T-cell (primary cell): ENCODE data around the gene ZNF507. TPM values are rescaled to one million over a fixed set of nuclear protein-coding genes. Genes with fewer than 3 reads are reported as not detected.

Source experiments
- ATAC-seq, 4 experiments: fragments of 200-7000 bp in 3 of 4; fragments of 150-1000 bp in 1 of 4; cut with Tn5 transposase; replicated peaks in 1 of 4; 1 replicate in 3 of 4; 2 replicates in 1 of 4; pipeline ENCODE4 v1.10.0; 2021; ENCODE audit warnings: moderate library complexity in 3 of 4, mild to moderate bottlenecking in 2 of 4, moderate number of reproducible peaks in 1 of 4
- CTCF ChIA-PET, 2 donors: fragments of 300-600 bp; sonication (Branson Sonifier 250); formaldehyde crosslinking; loops; one replicate each; lab custom pipeline; 2022; ENCODE audit warnings: antibody characterized with exemption in 2 of 2; lab: Charles Lee
- POLR2A ChIA-PET, 2 donors: fragments of 300-600 bp; sonication (Branson Sonifier 250); formaldehyde crosslinking; loops; one replicate each; lab custom pipeline; 2022; ENCODE audit warnings: antibody characterized with exemption in 2 of 2; lab: Charles Lee
- DNase-seq, 35 experiments: peaks; one replicate each; pipeline versions ENCODE4 v3.0.0 to v3.0.0-alpha.2; 2013 to 2023
- H3K27ac ChIP-seq: one replicate; pipeline ENCODE4 v1.5.1; 2013; ENCODE audit warnings: low read length
- H3K27me3 ChIP-seq, 2 experiments: replicated peaks in 1 of 2; 1 replicate in 1 of 2; 2 replicates in 1 of 2; pipeline versions ENCODE4 v1.6.1 to v1.7.0; 2013; ENCODE audit warnings: low read length in 1 of 2, mixed read lengths in 1 of 2; ENCODE audit not compliant: control insufficient read depth in 2 of 2, insufficient read depth in 2 of 2; ENCODE audit errors: extremely low read depth in 1 of 2
- H3K36me3 ChIP-seq, 2 donors: 1 replicate in 1 of 2; 2 replicates in 1 of 2; pipeline versions ENCODE4 v1.6.1 to v1.7.0; 2013; ENCODE audit warnings: low read length in 1 of 2; ENCODE audit not compliant: control insufficient read depth in 2 of 2, insufficient read depth in 1 of 2; ENCODE audit errors: extremely low read depth in 1 of 2
- H3K4me1 ChIP-seq, 2 experiments: 1 replicate in 1 of 2; 2 replicates in 1 of 2; pipeline versions ENCODE4 v1.6.1 to v1.7.0; 2013; ENCODE audit warnings: low read length in 2 of 2, mixed read lengths in 1 of 2; ENCODE audit not compliant: insufficient read depth in 2 of 2, control insufficient read depth in 1 of 2; ENCODE audit errors: extremely low read depth in 1 of 2
- H3K4me3 ChIP-seq, 2 donors: 1 replicate in 1 of 2; 2 replicates in 1 of 2; pipeline versions ENCODE4 v1.5.1 to v1.7.0; 2013; ENCODE audit warnings: mild to moderate bottlenecking in 2 of 2, low read length in 1 of 2, moderate library complexity in 1 of 2; ENCODE audit not compliant: control insufficient read depth in 1 of 2; ENCODE audit errors: extremely low read depth in 1 of 2
- H3K9me3 ChIP-seq: 2 replicates; pipeline ENCODE4 v1.7.0; 2013
- H3K27ac Mint-ChIP-seq, 2 donors: one replicate each; pipeline ENCODE4 v1.8.0; 2020 to 2021; ENCODE audit warnings: mild to moderate bottlenecking in 2 of 2, mixed read lengths in 2 of 2
- H3K27me3 Mint-ChIP-seq, 2 donors: one replicate each; pipeline ENCODE4 v1.8.0; 2021 to 2022; ENCODE audit warnings: mixed read lengths in 2 of 2
- H3K36me3 Mint-ChIP-seq: one replicate; pipeline ENCODE4 v1.8.0; 2021; ENCODE audit warnings: mixed read lengths
- H3K4me1 Mint-ChIP-seq, 3 donors: one replicate each; pipeline ENCODE4 v1.8.0; 2020 to 2022; ENCODE audit warnings: mixed read lengths in 3 of 3, mild to moderate bottlenecking in 1 of 3
- H3K4me3 Mint-ChIP-seq, 3 donors: one replicate each; pipeline ENCODE4 v1.8.0; 2020 to 2022; ENCODE audit warnings: mild to moderate bottlenecking in 3 of 3, mixed read lengths in 3 of 3, moderate library complexity in 3 of 3
- H3K9me3 Mint-ChIP-seq, 3 donors: one replicate each; pipeline ENCODE4 v1.8.0; 2020 to 2022; ENCODE audit warnings: mixed read lengths in 3 of 3
- WGBS: methylation state at CpG from one replicate; pipeline ENCODE4 v1.1.5; 2013; ENCODE audit warnings: missing lambda C conversion rate; ENCODE audit not compliant: insufficient coverage; 5-methylcytosine and 5-hydroxymethylcytosine counted together
- total RNA-seq, 35 experiments: library from RNA in 6 of 35; stranded (reverse) in 6 of 35; fragments of 120-200 nt in 1 of 35; gene quantifications; one replicate each; pipeline versions ENCODE4 v1.2.1 to v1.2.4 and lab custom pipeline; 2013 to 2026

The ZNF507 gene
- total RNA-seq, 5 donors from 2014 or later (not counting 1 experiment from before 2014, with no cell fraction given): 32.6 to 38.2 (median 35.9) TPM

DNA sequence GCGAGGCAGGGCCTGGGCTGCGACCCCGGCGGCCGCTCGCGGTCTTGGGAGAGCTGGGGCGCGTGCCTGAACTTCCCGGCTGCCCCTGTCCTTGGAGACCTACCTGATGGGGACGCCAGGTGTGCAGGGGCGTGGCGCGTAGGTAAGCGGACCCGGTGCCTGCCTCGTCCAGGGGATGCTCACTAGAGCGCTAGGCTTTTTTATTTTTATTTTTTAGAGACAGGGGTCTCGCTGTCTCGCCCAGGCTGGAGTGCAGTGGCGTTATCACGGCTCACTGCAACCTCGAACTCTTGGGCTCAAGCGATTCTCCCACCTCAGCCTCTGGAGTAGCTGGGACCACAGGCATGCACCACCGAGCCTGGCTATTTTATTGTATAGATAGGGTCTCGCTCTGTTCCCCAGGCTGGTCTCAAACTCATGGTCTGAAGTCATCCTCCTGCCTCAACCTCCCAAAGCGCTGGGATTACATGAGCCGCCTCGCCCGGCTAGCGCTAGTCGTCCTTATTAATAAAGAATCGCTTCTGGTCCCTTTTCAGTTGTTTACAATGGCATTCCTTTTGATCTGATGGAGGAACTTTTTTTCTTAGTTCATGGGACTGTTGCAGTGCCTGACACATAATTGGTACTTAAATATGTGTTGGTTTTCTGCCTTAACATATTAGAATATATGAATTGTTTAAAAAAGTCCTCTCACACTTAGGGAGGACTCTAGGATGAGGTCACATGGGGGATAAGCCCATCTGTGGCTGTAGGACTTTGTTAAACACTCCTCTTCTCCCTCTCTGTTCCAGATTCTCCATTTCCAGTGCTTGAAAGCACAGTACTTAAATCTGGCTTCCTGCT is 61.0 kb downstream of the ZNF507 start:
- Mint-ChIP-seq H3K9me3 (no peaks in the 10 kb centered on the region), H3K36me3 (peaks cover 15% of the 10 kb centered on the region), H3K4me3 (peak overlapping the region; percentile 80 to 89 (median 82)), H3K27ac (peak overlapping the region; percentile 84 to 85), H3K27me3 (no peaks in the 10 kb centered on the region), H3K4me1 (peaks cover 14 to 26% (median 17%) of the 10 kb centered on the region in 3 donors)
- Histone ChIP-seq H3K9me3 (no peaks in the 10 kb centered on the region), H3K4me3 (peak overlapping the region; percentile 74 to 78), H3K27me3 (no peaks in the 10 kb centered on the region), H3K4me1 (peaks cover 0 to 18% of the 10 kb centered on the region in 2 experiments), H3K36me3 (peaks cover 0 to 12% of the 10 kb centered on the region in 2 donors), H3K27ac (peak overlapping the region; percentile 32)
- DNase-seq: no peak
- POLR2A ChIA-PET: interaction anchor here (0.6 to 0.7 kb wide), 2 partner anchors 296 to 674 kb away, joined by 3 to 4 read pairs; no protein-coding TSS in a partner anchor
- WGBS: 8% methylated on average over 25 of the region's 33 CpGs
- CTCF ChIA-PET: no interaction called here
- no peak for ATAC-seq

DNA sequence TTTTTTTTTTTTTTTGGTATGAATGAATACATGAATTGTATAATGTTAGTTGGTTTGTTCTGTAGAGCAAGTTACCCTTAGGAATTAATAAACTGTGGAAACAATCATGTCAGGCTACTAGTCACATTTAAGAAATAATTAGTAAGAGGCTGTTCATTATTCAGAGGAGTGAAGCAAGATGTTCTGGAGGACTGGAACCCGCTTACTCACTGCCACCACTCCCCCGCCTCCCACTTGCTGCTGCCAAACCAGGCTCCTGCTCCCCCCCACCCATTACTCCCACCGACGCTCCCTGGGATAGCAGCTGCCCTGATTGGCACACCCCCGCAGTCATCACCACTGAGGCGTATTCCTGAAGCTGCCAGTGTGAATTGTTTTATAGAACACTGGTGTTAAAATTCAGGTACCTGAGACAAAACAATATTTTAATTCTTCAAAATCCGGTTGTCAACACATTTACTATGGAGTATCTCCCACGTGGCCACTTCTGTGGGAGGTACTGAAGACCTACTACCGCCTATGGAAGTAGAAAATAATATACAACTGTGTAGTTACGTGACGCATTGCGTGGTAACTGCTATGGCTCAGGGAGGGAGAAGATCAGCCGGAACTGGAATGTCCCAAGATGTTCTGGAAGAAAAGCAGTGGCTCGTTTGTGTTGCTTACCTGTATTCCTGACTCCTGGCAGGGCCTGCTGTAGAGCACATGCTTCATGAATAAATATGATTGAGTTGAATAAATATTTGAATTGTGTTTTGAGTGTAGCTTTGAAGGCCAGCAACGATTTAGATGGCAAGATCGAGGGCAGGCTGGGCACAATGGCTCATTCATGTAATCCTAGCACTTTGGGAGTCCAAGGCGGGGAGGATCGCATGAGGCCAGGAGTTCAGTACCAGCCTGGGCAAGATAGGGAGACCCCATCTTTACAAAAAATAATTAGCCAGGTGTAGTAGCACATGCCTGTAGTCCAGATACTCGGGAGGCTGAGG is 61.9 kb downstream of the ZNF507 start:
- H3K27me3 Mint-ChIP-seq: no peaks in the 10 kb centered on the region

DNA sequence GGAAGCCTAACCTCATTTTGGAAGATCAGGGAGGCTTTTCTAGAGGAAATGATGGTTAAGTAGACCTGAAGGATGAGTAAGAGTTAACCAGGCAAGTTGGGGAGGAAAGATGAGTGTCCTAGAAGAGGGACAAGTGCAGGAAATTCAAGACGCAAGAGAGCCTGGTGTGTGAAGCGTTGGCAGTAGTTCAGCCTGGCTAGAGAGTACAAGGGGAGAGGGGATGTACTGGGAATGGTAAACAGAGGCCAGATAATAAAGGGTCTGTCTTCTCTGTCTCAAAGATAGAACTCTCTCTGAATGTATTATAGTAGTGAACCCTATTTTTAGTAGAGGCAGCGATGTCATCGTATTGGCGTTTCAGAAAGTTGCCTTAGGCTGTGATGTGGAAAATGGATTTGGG is 69.8 kb downstream of the ZNF507 start:
- H3K27ac ChIP-seq: no peak overlapping the region
- Mint-ChIP-seq H3K27ac (no peak overlapping the region), H3K4me1 (no peaks in the 10 kb centered on the region), H3K9me3 (no peaks in the 10 kb centered on the region), H3K4me3 (no peak overlapping the region), H3K36me3 (peaks cover 51% of the 10 kb centered on the region), H3K27me3 (no peaks in the 10 kb centered on the region)
- WGBS: 80% methylated on average over 1 of the region's 5 CpGs
- H3K27me3 ChIP-seq: no peaks in the 10 kb centered on the region
- CTCF ChIA-PET: no interaction called here
- peaks cover 0 to 9% of the 10 kb centered on the region in 2 donors for H3K36me3 ChIP-seq
- DNase-seq (no peak), ATAC-seq (no peak)
- POLR2A ChIA-PET: no interaction called here
- H3K4me1 ChIP-seq: no peaks in the 10 kb centered on the region
- H3K4me3 ChIP-seq: no peak overlapping the region
- no peaks in the 10 kb centered on the region for H3K9me3 ChIP-seq

More for the DNA sequence above, 61.9 kb downstream of the ZNF507 start:
- H3K27ac ChIP-seq: no peak overlapping the region
- H3K4me1 Mint-ChIP-seq: peaks cover 14 to 26% (median 17%) of the 10 kb centered on the region in 3 donors
- H3K36me3 Mint-ChIP-seq: peaks cover 19% of the 10 kb centered on the region
- WGBS: 97% methylated on average over 11 of the region's 19 CpGs
- ChIA-PET POLR2A (no interaction called here), CTCF (no interaction called here)
- no peaks in the 10 kb centered on the region for H3K9me3 ChIP-seq
- peak overlapping the region; percentile 84 to 85 for H3K27ac Mint-ChIP-seq
- H3K9me3 Mint-ChIP-seq: no peaks in the 10 kb centered on the region
- no peak overlapping the region for H3K4me3 ChIP-seq
- no peaks in the 10 kb centered on the region for H3K27me3 ChIP-seq
- ATAC-seq: no peak
- H3K4me1 ChIP-seq: peaks cover 0 to 18% of the 10 kb centered on the region in 2 experiments
- peaks cover 0 to 15% of the 10 kb centered on the region in 2 donors for H3K36me3 ChIP-seq
- no peak for DNase-seq
- peak overlapping the region; percentile 80 to 89 (median 82) for H3K4me3 Mint-ChIP-seq

DNA sequence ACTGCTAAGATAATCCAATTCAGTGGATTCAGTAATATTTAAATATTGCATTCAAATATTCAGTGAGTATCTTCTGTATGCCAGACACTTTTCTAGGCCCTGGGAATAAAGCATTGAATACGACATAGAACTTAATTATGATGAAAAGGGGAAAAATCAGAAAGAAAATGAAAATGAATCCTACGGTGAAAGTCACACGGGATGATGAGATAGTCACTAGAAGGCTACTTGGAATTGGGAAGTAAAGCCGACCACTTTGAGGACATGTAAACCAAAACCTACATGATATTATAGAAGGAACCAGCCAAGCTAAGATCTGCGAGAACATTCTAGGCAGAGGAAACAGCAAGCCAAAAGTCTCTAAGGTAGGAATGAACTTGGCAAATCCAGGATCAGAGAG is 70.3 kb downstream of the ZNF507 start:
- H3K4me3 Mint-ChIP-seq: no peak overlapping the region
- Histone ChIP-seq H3K9me3 (no peaks in the 10 kb centered on the region), H3K4me1 (no peaks in the 10 kb centered on the region), H3K36me3 (peaks cover 0 to 9% of the 10 kb centered on the region in 2 donors), H3K4me3 (no peak overlapping the region), H3K27ac (no peak overlapping the region), H3K27me3 (no peaks in the 10 kb centered on the region)
- WGBS: 97% methylated on average over 5 of the region's 5 CpGs
- H3K27ac Mint-ChIP-seq: no peak overlapping the region
- no peaks in the 10 kb centered on the region for H3K9me3 Mint-ChIP-seq
- ChIA-PET POLR2A (no interaction called here), CTCF (no interaction called here)
- no peaks in the 10 kb centered on the region for H3K27me3 Mint-ChIP-seq
- ATAC-seq (no peak), DNase-seq (no peak)
- H3K4me1 Mint-ChIP-seq: no peaks in the 10 kb centered on the region
- H3K36me3 Mint-ChIP-seq: peaks cover 51% of the 10 kb centered on the region

DNA sequence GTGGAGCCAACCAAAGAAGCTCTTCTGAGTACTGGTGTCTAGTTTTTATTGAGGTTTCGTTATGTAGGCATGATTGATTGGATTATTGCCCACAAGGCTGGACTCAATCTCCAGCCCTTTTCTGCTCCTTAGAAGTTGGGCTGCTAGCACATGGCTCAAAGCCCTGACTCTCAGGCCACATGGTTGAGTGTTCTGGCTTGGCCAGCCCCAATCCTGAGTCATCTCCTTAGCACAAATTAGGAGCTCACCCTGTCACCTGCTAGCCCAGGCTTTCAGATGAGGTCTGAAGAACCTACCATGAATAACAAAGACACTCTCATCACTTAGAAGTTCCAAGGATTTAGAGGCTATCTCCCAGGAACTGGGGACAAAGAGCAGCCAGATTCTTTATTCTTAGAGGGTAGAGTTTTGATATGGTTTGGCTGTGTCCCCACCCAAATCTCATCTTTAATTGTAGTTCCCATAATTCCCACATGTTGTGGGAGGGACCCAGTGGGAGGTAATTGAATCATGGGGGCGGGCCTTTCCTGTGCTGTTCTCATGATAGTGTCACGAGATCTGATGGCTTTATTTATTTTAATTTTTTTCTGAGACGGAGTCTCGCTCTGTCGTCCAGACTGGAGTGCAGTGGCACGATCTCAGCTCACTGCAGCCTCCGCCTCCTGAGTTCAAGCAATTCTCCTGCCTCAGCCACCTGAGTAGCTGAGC is 71.5 kb downstream of the ZNF507 start:
- no peak overlapping the region for H3K27ac Mint-ChIP-seq
- Histone ChIP-seq H3K4me3 (no peak overlapping the region), H3K36me3 (peaks cover 0 to under 1% of the 10 kb centered on the region in 2 donors), H3K27me3 (no peaks in the 10 kb centered on the region), H3K9me3 (no peaks in the 10 kb centered on the region), H3K27ac (no peak overlapping the region), H3K4me1 (peaks cover 3 to 5% of the 10 kb centered on the region in 2 experiments)
- ATAC-seq (no peak), DNase-seq (no peak)
- 100% methylated on average over 6 of the region's 8 CpGs for WGBS
- CTCF ChIA-PET: interaction anchor here in 1 of 2 donors (1.2 kb wide), 1 partner anchor 11 kb away, joined by 3 read pairs; no protein-coding TSS in a partner anchor
- H3K4me3 Mint-ChIP-seq: no peak overlapping the region
- H3K4me1 Mint-ChIP-seq: peaks cover 4 to 7% (median 5%) of the 10 kb centered on the region in 3 donors
- H3K36me3 Mint-ChIP-seq: peaks cover 44% of the 10 kb centered on the region
- no peaks in the 10 kb centered on the region for H3K27me3 Mint-ChIP-seq
- POLR2A ChIA-PET: no interaction called here
- no peaks in the 10 kb centered on the region for H3K9me3 Mint-ChIP-seq
